BE2C (cell line): Measurements from ENCODE around the gene TBX19.

Experiments
- DNase-seq: peaks from one replicate; pipeline ENCODE4 v3.0.0-alpha.2; 2020
- H3K27me3 ChIP-seq: fragments of 250-450 bp; sonication (Bioruptor Pico); 2 replicates; pipeline ENCODE4 v1.5.1; 2020; ENCODE audit warnings: mild to moderate bottlenecking
- H3K36me3 ChIP-seq: fragments of 250-450 bp; sonication (Bioruptor Pico); 2 replicates; pipeline ENCODE4 v1.5.1; 2020; ENCODE audit warnings: mild to moderate bottlenecking
- H3K4me1 ChIP-seq: fragments of 250-450 bp; sonication (Bioruptor Pico); 2 replicates; pipeline ENCODE4 v1.5.1; 2020
- H3K4me3 ChIP-seq: 2 replicates; pipeline ENCODE4 v1.5.1; 2011; ENCODE audit warnings: low read depth, low read length
- H3K9me3 ChIP-seq: fragments of 250-450 bp; sonication (Bioruptor Pico); 2 replicates; pipeline ENCODE4 v1.5.1; 2020
- CTCF ChIP-seq: IDR thresholded peaks from 2 replicates; pipeline ENCODE4 v1.5.1; 2012; ENCODE audit warnings: mild to moderate bottlenecking, low read depth, low read length

The TBX19 gene

GRCh38 chr1:168317309-168317708, 36.6 kb downstream of the TBX19 start:
- Histone ChIP-seq H3K4me1 (no peaks in the 10 kb centered on the region), H3K4me3 (no peak overlapping the region), H3K27me3 (no peaks in the 10 kb centered on the region), H3K36me3 (no peaks in the 10 kb centered on the region), H3K9me3 (no peaks in the 10 kb centered on the region)
- DNase-seq = no peak
- no peak for TF ChIP-seq CTCF

DNA sequence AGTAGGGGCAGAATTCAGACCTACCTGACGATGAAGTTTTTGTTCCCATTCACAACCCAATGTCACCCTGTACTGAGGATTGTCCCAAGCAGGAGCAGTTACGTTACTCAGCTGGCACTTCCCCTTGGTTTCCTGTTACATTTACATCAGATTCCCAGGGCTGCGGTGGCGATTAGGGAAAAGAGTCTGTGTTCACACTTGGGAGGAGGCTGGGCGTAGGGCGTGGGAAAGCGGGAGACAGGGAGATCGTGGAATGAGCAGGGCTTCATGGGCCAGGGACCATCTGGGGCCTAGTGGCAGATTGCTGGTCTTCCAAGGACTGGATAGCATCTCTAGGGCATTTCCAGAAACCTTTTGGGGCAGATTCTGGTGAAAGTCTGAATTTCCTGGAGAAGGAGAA, 39.0 kb downstream of the TBX19 start:
- no peak for TF ChIP-seq CTCF
- Histone ChIP-seq H3K4me3 (no peak overlapping the region), H3K4me1 (no peaks in the 10 kb centered on the region), H3K36me3 (no peaks in the 10 kb centered on the region), H3K27me3 (no peaks in the 10 kb centered on the region), H3K9me3 (no peaks in the 10 kb centered on the region)
- DNase-seq = no peak

DNA sequence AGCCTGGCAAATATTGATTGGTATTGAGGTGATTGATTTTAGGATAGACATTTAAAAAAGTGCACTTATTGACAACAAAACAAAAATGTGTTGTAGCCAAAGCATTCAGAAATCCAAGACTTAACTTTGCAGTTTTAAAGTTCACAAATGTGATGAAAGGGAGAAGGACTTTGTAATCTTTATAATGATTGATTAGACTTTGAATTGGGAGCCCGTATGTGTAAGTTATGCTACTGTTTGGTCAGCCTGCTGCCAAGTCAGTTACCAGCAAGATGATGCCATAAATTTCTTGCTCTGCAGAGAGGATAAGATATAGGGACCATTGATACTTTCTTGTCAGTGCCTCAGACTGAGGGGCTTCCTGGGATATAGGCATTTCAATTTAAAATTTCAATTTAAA, 39.5 kb downstream of the TBX19 start:
- Histone ChIP-seq H3K36me3 (no peaks in the 10 kb centered on the region), H3K27me3 (no peaks in the 10 kb centered on the region), H3K9me3 (no peaks in the 10 kb centered on the region), H3K4me1 (no peaks in the 10 kb centered on the region), H3K4me3 (no peak overlapping the region)
- no peak for TF ChIP-seq CTCF
- no peak for DNase-seq

GRCh38 chr1:168320800-168321450, 40.2 kb downstream of the TBX19 start:
- peak; percentile 21 for DNase-seq

DNA sequence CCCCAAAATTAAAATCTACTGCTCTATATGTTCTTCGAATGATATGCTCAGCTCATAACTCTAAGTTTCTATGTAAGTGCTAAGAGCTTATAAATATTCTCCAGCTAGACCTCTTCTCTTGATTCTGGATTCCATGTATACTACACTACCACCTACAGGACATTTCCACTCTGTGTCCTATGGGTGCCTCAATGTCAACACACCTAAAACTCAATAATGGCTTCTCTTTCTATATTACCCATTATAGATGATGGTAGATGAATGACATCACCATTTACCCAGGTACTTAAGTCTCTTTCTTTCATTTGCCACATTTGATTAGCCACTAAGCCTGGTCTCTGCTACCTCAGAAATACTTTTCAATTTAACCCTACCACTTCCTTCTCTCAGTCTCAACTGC, 41.3 kb downstream of the TBX19 start:
- H3K4me1 ChIP-seq = no peaks in the 10 kb centered on the region
- DNase-seq = no peak
- H3K4me3 ChIP-seq = no peak overlapping the region
- TF ChIP-seq CTCF = peak; percentile 48
- no peaks in the 10 kb centered on the region for H3K27me3 ChIP-seq
- H3K36me3 ChIP-seq = no peaks in the 10 kb centered on the region
- H3K9me3 ChIP-seq = no peaks in the 10 kb centered on the region

More at GRCh38 chr1:168320800-168321450, 40.2 kb downstream of the TBX19 start:
- Histone ChIP-seq H3K9me3 (no peaks in the 10 kb centered on the region), H3K4me1 (no peaks in the 10 kb centered on the region), H3K36me3 (no peaks in the 10 kb centered on the region), H3K4me3 (no peak overlapping the region), H3K27me3 (no peaks in the 10 kb centered on the region)
- TF ChIP-seq CTCF = no peak

DNA sequence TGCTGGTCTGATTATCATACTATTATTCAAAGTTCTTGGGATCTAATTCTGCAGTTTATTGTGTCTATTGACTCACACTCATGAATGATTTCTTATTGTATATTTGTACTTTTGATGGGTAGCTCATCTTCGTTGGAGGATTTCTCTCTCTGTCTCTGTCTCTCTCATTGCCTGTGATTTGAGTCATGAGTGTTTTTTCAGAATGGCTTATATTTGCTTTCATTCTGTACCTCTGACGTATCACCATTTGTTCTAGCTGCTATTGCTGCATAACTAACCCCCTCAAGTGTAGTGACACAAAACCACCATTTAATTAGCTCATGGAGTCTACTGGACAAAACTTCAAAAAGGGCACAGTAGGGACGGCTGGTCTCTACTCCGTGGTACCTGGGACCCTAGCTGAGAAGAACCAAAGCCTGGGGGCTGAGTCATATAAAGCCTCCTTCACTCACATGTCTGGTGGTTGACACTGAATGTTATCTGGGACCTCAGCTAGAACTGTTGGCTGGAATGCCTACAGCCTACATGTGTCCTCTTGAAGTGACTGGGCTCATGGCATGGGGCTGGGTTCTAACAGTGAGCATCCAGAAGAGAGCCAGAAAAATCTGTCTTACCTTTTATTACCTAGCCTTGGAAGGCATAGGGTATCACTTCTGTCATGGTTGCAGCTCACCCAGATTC, 44.2 kb downstream of the TBX19 start:
- DNase-seq = no peak
- TF ChIP-seq CTCF = no peak
- Histone ChIP-seq H3K9me3 (no peaks in the 10 kb centered on the region), H3K4me3 (no peak overlapping the region), H3K27me3 (no peaks in the 10 kb centered on the region), H3K4me1 (no peaks in the 10 kb centered on the region), H3K36me3 (no peaks in the 10 kb centered on the region)
